K562 (cell line): Measurements from ENCODE around the gene BHLHE40. TPM values are rescaled to one million over a fixed set of nuclear protein-coding genes. Genes with fewer than 3 reads are reported as not detected.

Experiments used
- EP300 ChIP-seq: IDR thresholded peaks from 2 replicates; pipeline ENCODE4 v1.6.1; 2012; ENCODE audit warnings: low read length, improper control_type of control experiment
- IFI16 ChIP-seq: fragments of 250-450 bp; sonication (Bioruptor Pico); IDR thresholded peaks from 2 replicates; pipeline ENCODE4 v2.1.2; 2022; ENCODE audit warnings: mild to moderate bottlenecking, inconsistent platforms
- KDM1A ChIP-seq, 2 experiments: fragments of 450-650 bp; IDR thresholded peaks; 2 replicates each; pipeline ENCODE4 v1.6.1; 2016; ENCODE audit warnings: mild to moderate bottlenecking in 2 of 2
- NFATC3 ChIP-seq: fragments of 450-650 bp; IDR thresholded peaks from 2 replicates; pipeline ENCODE4 v1.6.1; 2017; ENCODE audit warnings: mild to moderate bottlenecking
- NR2C1 ChIP-seq, 2 experiments: fragments of 450-650 bp; IDR thresholded peaks; 2 replicates each; pipeline ENCODE4 v1.6.1; 2017; ENCODE audit warnings: mild to moderate bottlenecking in 2 of 2, antibody characterized with exemption in 1 of 2, inconsistent platforms in 1 of 2, missing compliant biosample characterization in 1 of 2, missing genetic modification characterization in 1 of 2
- PRPF4 ChIP-seq: fragments of 200-400 bp; formaldehyde crosslinking; IDR thresholded peaks from one replicate; pipeline ENCODE4 v1.6.1; 2017; ENCODE audit warnings: low read length, low read depth, mild to moderate bottlenecking; ENCODE audit not compliant: insufficient read depth, poor library complexity, severe bottlenecking
- SP2 ChIP-seq: IDR thresholded peaks from 2 replicates; pipeline ENCODE4 v1.6.1; 2011; ENCODE audit warnings: mild to moderate bottlenecking, low read depth, low read length, moderate library complexity; ENCODE audit not compliant: poor library complexity, severe bottlenecking; ENCODE audit errors: extremely low read depth
- TOE1 ChIP-seq, 2 experiments: fragments of 450-650 bp in 1 of 2; sonication (generic) in 1 of 2; formaldehyde crosslinking in 1 of 2; IDR thresholded peaks; 2 replicates each; pipeline versions ENCODE4 v1.7.1 to v1.8.0; 2016 to 2022; ENCODE audit warnings: borderline replicate concordance in 2 of 2, mild to moderate bottlenecking in 2 of 2, antibody characterized with exemption in 1 of 2, inconsistent platforms in 1 of 2, low read depth in 1 of 2, missing genetic modification reagents in 1 of 2, moderate library complexity in 1 of 2
- ZNF780A ChIP-seq: fragments of 250-450 bp; sonication (Bioruptor Pico); IDR thresholded peaks from 2 replicates; pipeline ENCODE4 v1.5.0; 2021; ENCODE audit warnings: mild to moderate bottlenecking
- polyA plus RNA-seq, 8 experiments: library from polyadenylated mRNA; depleted of rRNA in 4 of 8; stranded (reverse) in 5 of 8; unstranded in 3 of 8; fragments of >200 nt; fragmentation: Nextera tagmentation in 2 of 8; fragmentation: Illumina TruSeq in 1 of 8; extraction: Ambion mirVana in 2 of 8; extraction: Trizol in 1 of 8; gene quantifications; 2 replicates each; pipeline versions ENCODE4 v1.2.1 to v1.2.3, GENCODE V29; 2011 to 2014; ENCODE audit warnings: inconsistent platforms in 1 of 8, missing spikeins in 1 of 8
- total RNA-seq, 7 experiments: library from RNA; depleted of rRNA in 6 of 7; stranded (reverse); fragments of >200 nt in 6 of 7; fragmentation: Illumina TruSeq in 2 of 7; extraction: Trizol in 2 of 7; gene quantifications; 2 replicates each; pipeline versions ENCODE4 v1.2.1 to v1.2.3, GENCODE V29; 2011 to 2021; ENCODE audit warnings: low replicate concordance in 1 of 7
- TF ChIP-seq, protein P1 (sequence below): fragments of 200-800 bp; sonication (Bioruptor generic); IDR thresholded peaks from 2 replicates; pipeline ENCODE4 v1.6.1; 2017; ENCODE audit warnings: missing genetic modification characterization, missing compliant biosample characterization
- TF ChIP-seq, protein P2 (sequence below): fragments of 450-650 bp; formaldehyde crosslinking; IDR thresholded peaks from 2 replicates; pipeline ENCODE4 v1.4.0; 2020; ENCODE audit warnings: mild to moderate bottlenecking, moderate library complexity
- TF ChIP-seq, protein P3 (sequence below): fragments of 450-650 bp; IDR thresholded peaks from 2 replicates; pipeline ENCODE4 v1.6.1; 2016; ENCODE audit warnings: mild to moderate bottlenecking
- TF ChIP-seq, protein P4 (sequence below): sonication (generic); formaldehyde crosslinking; IDR thresholded peaks from 2 replicates; pipeline ENCODE4 v1.8.0; 2022; ENCODE audit warnings: mild to moderate bottlenecking, missing genetic modification reagents
- TF ChIP-seq, protein P5 (sequence below), 2 experiments: fragments of 450-650 bp in 1 of 2; sonication (generic) in 1 of 2; formaldehyde crosslinking in 1 of 2; IDR thresholded peaks in 1 of 2; conservative IDR thresholded peaks in 1 of 2; 2 replicates each; pipeline versions ENCODE4 v1.6.1 to v1.8.1; 2016 to 2023; ENCODE audit warnings: mild to moderate bottlenecking in 2 of 2, moderate library complexity in 2 of 2, inconsistent platforms in 1 of 2, missing genetic modification reagents in 1 of 2
- TF ChIP-seq, protein P6 (sequence below): fragments of 250-450 bp; sonication (Bioruptor Pico); IDR thresholded peaks from 2 replicates; pipeline ENCODE4 v1.8.0; 2021; ENCODE audit warnings: borderline replicate concordance, mild to moderate bottlenecking, moderate library complexity; ENCODE audit not compliant: poor library complexity, severe bottlenecking
- TF ChIP-seq, protein P7 (sequence below): fragments of 450-650 bp; formaldehyde crosslinking; IDR thresholded peaks from 2 replicates; pipeline ENCODE4 v1.4.0; 2022; ENCODE audit warnings: missing genetic modification characterization

Gene BHLHE40
- total and polyA plus RNA-seq, 9 of the 15 experiments (the other 6 are each of a cell fraction or from before 2014, with no cell fraction given), result 12.0 to 83.9 (median 31.4) TPM

DNA sequence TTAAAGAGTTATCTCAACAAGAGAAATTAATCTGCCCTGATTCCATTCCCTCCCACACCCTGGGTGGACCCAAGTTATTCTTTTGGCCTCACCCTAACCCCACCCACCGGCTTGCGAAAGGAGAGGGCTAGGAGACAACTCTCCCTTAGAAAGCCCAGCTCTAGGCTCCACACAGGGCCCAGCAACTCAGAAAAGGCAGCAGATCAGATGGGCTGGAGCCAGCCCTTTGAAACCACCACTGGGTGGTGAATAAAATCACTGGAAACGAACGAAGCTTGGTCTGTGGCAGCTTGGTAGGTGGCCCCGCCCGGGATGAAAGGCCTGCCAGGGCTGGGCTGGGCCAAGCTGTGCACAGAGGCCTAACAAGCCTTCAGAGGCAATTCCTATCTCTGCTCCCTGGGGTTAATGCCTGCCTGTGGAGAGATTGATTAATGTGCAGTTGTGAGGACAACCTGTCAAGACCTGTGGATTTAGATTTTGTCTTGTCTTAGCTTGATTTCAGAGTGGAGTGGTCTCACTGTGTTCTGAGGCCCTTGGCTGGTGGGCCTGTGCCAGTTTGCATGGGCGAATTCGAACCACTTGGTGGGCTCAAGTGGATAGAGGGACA is 38.8 kb downstream of the BHLHE40 start (continued):
- TF ChIP-seq PRPF4 (no peak), IFI16 (no peak), NR2C1 (IDR thresholded peaks at IDR 0.05) (no peak), NR2C1 (tag; IDR thresholded peaks at IDR 0.05) (peak; percentile 40), TOE1 (IDR thresholded peaks at IDR 0.05; ENCODE audit: borderline replicate concordance) (no peak), TOE1 (CRISPR knock-in tag; IDR thresholded peaks at IDR 0.05; ENCODE audit: borderline replicate concordance, low read depth) (no peak), ZNF780A (CRISPR knock-in tag) (no peak), EP300 (peak; percentile 66), SP2 (no peak), KDM1A (IDR thresholded peaks at IDR 0.05) (no peak), NFATC3 (no peak)
- TF ChIP-seq, protein P1, sequence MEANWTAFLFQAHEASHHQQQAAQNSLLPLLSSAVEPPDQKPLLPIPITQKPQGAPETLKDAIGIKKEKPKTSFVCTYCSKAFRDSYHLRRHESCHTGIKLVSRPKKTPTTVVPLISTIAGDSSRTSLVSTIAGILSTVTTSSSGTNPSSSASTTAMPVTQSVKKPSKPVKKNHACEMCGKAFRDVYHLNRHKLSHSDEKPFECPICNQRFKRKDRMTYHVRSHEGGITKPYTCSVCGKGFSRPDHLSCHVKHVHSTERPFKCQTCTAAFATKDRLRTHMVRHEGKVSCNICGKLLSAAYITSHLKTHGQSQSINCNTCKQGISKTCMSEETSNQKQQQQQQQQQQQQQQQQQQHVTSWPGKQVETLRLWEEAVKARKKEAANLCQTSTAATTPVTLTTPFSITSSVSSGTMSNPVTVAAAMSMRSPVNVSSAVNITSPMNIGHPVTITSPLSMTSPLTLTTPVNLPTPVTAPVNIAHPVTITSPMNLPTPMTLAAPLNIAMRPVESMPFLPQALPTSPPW (CRISPR knock-in tag), result peak; percentile 32; the same call in 1 of the 2 replicates
- TF ChIP-seq, protein P2, sequence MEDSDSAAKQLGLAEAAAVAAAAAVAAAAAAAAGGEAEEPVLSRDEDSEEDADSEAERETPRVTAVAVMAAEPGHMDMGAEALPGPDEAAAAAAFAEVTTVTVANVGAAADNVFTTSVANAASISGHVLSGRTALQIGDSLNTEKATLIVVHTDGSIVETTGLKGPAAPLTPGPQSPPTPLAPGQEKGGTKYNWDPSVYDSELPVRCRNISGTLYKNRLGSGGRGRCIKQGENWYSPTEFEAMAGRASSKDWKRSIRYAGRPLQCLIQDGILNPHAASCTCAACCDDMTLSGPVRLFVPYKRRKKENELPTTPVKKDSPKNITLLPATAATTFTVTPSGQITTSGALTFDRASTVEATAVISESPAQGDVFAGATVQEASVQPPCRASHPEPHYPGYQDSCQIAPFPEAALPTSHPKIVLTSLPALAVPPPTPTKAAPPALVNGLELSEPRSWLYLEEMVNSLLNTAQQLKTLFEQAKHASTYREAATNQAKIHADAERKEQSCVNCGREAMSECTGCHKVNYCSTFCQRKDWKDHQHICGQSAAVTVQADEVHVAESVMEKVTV (CRISPR knock-in tag), result 0 out of 2 replicates have a peak, but pooled peaks have one; percentile 27
- TF ChIP-seq, protein P3, sequence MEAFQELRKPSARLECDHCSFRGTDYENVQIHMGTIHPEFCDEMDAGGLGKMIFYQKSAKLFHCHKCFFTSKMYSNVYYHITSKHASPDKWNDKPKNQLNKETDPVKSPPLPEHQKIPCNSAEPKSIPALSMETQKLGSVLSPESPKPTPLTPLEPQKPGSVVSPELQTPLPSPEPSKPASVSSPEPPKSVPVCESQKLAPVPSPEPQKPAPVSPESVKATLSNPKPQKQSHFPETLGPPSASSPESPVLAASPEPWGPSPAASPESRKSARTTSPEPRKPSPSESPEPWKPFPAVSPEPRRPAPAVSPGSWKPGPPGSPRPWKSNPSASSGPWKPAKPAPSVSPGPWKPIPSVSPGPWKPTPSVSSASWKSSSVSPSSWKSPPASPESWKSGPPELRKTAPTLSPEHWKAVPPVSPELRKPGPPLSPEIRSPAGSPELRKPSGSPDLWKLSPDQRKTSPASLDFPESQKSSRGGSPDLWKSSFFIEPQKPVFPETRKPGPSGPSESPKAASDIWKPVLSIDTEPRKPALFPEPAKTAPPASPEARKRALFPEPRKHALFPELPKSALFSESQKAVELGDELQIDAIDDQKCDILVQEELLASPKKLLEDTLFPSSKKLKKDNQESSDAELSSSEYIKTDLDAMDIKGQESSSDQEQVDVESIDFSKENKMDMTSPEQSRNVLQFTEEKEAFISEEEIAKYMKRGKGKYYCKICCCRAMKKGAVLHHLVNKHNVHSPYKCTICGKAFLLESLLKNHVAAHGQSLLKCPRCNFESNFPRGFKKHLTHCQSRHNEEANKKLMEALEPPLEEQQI, result no peak
- TF ChIP-seq, protein P4, sequence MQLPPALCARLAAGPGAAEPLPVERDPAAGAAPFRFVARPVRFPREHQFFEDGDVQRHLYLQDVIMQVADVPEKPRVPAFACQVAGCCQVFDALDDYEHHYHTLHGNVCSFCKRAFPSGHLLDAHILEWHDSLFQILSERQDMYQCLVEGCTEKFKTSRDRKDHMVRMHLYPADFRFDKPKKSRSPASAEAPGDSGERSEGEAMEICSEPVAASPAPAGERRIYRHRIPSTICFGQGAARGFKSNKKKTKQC (CRISPR knock-in tag), result no peak
- TF ChIP-seq, protein P5, sequence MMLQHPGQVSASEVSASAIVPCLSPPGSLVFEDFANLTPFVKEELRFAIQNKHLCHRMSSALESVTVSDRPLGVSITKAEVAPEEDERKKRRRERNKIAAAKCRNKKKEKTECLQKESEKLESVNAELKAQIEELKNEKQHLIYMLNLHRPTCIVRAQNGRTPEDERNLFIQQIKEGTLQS (IDR thresholded peaks at IDR 0.05), result no peak
- TF ChIP-seq, protein P5 (CRISPR knock-in tag; conservative IDR thresholded peaks at IDR 0.05), result no peak
- TF ChIP-seq, protein P6, sequence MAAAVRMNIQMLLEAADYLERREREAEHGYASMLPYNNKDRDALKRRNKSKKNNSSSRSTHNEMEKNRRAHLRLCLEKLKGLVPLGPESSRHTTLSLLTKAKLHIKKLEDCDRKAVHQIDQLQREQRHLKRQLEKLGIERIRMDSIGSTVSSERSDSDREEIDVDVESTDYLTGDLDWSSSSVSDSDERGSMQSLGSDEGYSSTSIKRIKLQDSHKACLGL (CRISPR knock-in tag), result no peak
- TF ChIP-seq, protein P7, sequence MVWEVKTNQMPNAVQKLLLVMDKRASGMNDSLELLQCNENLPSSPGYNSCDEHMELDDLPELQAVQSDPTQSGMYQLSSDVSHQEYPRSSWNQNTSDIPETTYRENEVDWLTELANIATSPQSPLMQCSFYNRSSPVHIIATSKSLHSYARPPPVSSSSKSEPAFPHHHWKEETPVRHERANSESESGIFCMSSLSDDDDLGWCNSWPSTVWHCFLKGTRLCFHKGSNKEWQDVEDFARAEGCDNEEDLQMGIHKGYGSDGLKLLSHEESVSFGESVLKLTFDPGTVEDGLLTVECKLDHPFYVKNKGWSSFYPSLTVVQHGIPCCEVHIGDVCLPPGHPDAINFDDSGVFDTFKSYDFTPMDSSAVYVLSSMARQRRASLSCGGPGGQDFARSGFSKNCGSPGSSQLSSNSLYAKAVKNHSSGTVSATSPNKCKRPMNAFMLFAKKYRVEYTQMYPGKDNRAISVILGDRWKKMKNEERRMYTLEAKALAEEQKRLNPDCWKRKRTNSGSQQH (CRISPR knock-in tag), result no peak
